GM12891 (cell line): ENCODE measurements around the gene ORAI3.

Experiments used
- DNase-seq: peaks from one replicate; pipeline ENCODE4 v3.0.0; 2011; ENCODE audit warnings: low spot score; ENCODE audit not compliant: insufficient read length
- FAIRE-seq: peaks from 2 replicates; lab custom pipeline; 2011; peaks lifted over from hg19 to GRCh38; lab: Jason Lieb, UNC
- PAX5 ChIP-seq: IDR thresholded peaks from 2 replicates; pipeline ENCODE4 v1.6.1; 2011; ENCODE audit warnings: low read length, moderate library complexity, mild to moderate bottlenecking; ENCODE audit not compliant: insufficient read depth, severe bottlenecking
- POLR2A ChIP-seq: IDR thresholded peaks from 2 replicates; pipeline ENCODE4 v1.6.1; 2011; ENCODE audit warnings: low read depth, low read length, control low read depth
- POLR2AphosphoS5 ChIP-seq: IDR thresholded peaks from 2 replicates; pipeline ENCODE4 v1.6.1; 2011; ENCODE audit warnings: low read depth, low read length, control low read depth
- POU2F2 ChIP-seq: IDR thresholded peaks from 2 replicates; pipeline ENCODE4 v1.6.1; 2011; ENCODE audit warnings: low read depth, mild to moderate bottlenecking, control low read depth, low read length, moderate library complexity
- SPI1 ChIP-seq: IDR thresholded peaks from 2 replicates; pipeline ENCODE4 v1.6.1; 2011; ENCODE audit warnings: low read depth, low read length, control low read depth
- TAF1 ChIP-seq: IDR thresholded peaks from 2 replicates; pipeline ENCODE4 v1.6.1; 2011; ENCODE audit warnings: low read depth, low read length, control low read depth

The ORAI3 gene

DNA sequence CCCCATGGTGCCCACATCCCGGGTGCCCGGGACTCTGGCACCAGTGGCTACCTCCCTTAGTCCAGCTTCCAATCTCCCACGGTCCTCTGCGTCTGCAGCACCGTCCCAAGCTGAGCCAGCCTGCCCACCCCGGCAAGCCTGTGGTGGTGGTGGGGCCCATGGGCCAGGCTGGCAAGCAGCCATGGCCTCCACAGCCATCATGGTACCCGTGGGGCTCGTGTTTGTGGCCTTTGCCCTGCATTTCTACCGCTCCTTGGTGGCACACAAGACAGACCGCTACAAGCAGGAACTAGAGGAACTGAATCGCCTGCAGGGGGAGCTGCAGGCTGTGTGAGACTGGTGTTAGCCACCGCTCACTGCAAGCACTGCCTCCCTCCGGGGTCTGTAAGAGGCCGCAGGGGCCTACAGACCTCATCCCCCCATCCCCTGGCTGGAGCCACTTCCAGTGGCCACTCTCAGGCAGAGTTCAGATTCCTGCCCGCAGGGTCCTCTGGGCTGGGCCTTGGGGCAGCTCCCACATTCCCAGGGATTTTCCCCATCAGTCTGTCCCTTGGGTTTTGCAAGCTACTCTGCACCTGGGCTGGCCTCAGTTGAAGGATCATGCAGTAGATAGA is 4.8 kb downstream of the ORAI3 start:
- no peak for DNase-seq
- FAIRE-seq, result peak; percentile 80
- no peak for TF ChIP-seq POLR2A
- no peak for TF ChIP-seq TAF1
- TF ChIP-seq POLR2AphosphoS5, result no peak
- no peak for TF ChIP-seq PAX5
- no peak for TF ChIP-seq POU2F2
- no peak for TF ChIP-seq SPI1

DNA sequence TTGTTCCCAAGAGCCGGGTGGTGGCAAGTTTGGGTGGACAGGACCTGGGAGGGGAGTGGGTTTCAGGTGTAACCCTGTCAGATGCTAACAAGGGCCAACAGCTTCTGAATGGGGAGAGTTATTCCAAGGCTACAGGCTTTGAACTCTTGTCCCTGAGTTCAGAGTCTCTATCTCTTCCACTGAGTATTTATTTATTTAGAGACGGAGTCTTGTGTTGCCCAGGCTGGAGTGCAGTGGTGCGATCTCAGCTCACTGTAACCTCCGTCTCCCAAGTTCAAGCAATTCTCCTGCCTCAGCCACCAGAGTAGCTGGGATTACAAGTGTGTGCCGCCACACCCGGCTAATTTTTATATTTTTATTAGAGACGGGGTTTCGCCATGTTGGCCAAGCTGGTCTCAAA is 6.1 kb downstream of the ORAI3 start:
- DNase-seq, result no peak
- no peak for FAIRE-seq

DNA sequence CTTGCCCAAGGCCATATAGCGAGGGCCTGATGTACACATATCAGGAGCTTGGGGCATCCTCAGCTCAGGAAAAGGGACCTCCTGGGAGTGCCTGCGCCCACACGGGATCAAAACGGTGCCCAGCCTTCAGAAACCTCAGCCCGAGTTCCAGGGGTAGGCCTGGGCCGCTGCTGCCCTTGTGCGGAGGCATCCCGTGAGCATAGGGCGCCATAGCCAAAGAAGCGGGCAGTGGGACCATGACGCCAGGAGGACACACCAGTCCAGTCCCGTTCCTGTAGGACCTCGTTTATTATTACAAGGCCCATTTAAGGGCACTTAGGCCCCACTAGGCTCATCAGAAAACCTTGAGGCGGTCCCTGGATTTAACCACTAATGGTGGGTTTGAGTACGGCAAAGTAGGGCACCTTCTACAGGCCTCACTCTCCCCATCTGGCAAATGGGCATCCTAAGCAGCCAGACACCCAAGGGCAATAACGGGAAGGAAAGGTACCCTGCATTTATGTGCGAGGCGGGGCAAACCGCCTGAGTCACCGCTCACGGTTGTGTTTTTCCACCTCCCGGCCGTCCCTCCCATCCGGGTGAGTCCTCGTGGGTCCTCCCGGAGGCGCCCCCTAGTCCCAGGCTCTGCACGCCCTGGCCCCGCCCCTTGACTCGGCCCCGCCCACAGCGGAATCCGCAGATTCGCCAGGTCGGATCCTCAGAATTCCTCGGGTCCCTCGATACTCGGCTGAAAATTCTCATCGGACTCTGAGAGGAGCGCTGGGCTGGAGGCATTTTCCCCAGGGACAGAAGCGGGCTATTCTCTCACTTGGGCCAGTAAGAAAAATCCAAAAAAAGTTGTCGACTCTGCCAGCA is 8.0 kb downstream of the ORAI3 start:
- DNase-seq, result peak; percentile 72
- TF ChIP-seq POLR2A, result 0 out of 2 replicates have a peak, but pooled peaks have one; percentile 16
- no peak for TF ChIP-seq TAF1
- no peak; the same call in 1 of the 2 replicates for TF ChIP-seq POLR2AphosphoS5
- TF ChIP-seq PAX5, result no peak
- peak; percentile 76 for FAIRE-seq

More for the DNA sequence above, 6.1 kb downstream of the ORAI3 start:
- no peak for TF ChIP-seq SPI1
- no peak for TF ChIP-seq PAX5
- no peak for TF ChIP-seq POU2F2
- no peak for TF ChIP-seq POLR2A
- TF ChIP-seq TAF1, result no peak
- no peak for TF ChIP-seq POLR2AphosphoS5

GRCh38 chr16:30957456-30958174 is 8.7 kb downstream of the ORAI3 start, which contains the start of gene SETD1A:
Gene SETD1A, plus strand, starts transcription at chr16:30957754. Its CDS starts 978 bp downstream, at chr16:30958732.
- DNase-seq (peak; percentile 98), FAIRE-seq (peak; percentile 91)
- TF ChIP-seq POU2F2, result peak; percentile 31; the same call in 1 of the 2 replicates
- no peak for TF ChIP-seq PAX5
- no peak; the same call in 1 of the 2 replicates for TF ChIP-seq POLR2A
- TF ChIP-seq TAF1, result peak; percentile 50; the same call in 1 of the 2 replicates
- TF ChIP-seq SPI1, result 0 out of 2 replicates have a peak, but pooled peaks have one; percentile 6

DNA sequence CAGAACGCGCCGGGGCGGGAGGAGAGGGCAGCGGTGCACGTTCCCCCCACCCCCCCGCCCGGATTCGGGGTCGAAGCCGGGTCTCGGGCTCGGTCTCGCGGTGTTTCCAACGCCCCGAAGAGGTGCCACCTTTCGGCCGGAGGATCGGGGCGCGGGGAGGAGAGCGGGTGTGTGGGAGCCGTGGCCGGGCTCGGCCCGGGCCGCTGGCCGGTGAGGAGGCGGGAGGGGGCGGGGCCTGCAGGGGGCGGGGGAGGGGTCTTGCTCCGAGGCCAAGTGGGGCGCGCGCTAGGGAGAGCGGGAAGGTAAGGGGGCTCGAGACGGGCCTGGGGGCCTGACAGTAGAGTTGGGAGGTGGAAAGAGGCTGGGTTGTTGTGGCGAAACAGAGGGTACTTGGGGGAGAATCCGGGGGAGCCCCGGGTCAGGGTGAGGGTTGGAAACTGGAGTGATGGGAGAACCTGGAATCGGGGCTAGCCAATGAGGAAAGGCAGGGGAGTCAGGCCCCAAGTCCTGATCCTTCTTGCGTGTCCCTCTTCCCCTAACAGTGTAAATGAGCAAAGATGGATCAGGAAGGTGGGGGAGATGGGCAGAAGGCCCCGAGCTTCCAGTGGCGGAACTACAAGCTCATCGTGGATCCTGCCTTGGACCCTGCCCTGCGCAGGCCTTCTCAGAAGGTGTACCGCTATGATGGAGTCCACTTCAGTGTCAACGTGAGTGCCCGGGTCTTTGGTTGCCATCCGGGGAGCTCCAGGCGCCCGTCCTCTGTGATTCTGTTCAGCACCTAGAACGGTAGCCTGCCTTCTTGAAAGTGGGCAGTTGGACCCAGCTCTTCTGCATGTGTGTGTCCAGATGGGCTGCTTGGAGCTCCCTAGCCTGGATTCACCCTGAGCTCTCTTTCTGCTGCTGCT is 9.6 kb downstream of the ORAI3 start:
- no peak for FAIRE-seq

GRCh38 chr16:30961384-30961783 is 12.5 kb downstream of the ORAI3 start:
- TF ChIP-seq SPI1 (no peak), POU2F2 (no peak), POLR2A (no peak), POLR2AphosphoS5 (no peak), PAX5 (no peak)
- no peak for FAIRE-seq

More for the DNA sequence above, 9.6 kb downstream of the ORAI3 start:
- peak; percentile 82 for DNase-seq
- TF ChIP-seq PAX5 (no peak), POLR2AphosphoS5 (no peak), POU2F2 (no peak; the same call in 1 of the 2 replicates), TAF1 (no peak), POLR2A (no peak; the same call in 1 of the 2 replicates), SPI1 (no peak)

DNA sequence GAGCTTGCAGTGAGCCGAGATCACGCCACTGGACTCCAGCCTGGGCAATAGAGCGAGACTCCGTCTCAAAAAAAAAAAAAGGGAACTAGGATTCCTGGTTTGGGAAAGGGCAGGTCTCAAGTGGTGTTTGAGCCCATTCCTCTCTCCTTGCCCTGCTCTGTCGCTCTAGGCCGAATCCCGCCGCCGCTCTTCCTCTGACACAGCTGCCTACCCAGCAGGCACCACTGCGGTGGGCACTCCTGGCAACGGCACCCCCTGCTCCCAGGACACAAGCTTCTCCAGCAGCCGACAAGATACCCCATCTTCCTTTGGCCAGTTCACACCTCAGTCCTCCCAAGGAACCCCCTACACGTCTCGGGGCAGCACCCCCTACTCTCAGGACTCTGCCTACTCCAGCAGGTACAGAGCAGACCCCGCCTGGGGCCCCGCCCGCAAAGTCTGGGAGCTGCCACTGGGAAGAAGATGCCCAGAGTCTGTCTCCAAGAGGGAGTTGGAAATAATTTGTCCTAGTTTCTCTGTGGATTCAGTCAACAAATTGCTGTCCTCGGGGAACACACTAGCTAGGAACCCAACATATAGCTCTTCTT is 15.2 kb downstream of the ORAI3 start:
- TF ChIP-seq POLR2AphosphoS5 (no peak), PAX5 (no peak), POLR2A (no peak), TAF1 (no peak), POU2F2 (no peak), SPI1 (no peak)
- DNase-seq (no peak), FAIRE-seq (no peak)

More at GRCh38 chr16:30961384-30961783, 12.5 kb downstream of the ORAI3 start:
- no peak for DNase-seq
